Neural cell (in vitro differentiated cells): ENCODE measurements around the gene DBH. TPM values are rescaled to one million over a fixed set of nuclear protein-coding genes. Genes with fewer than 3 reads are reported as not detected.

Experiments
- H2AFZ ChIP-seq: fragments of 200-600, 300-800 bp; sonication (generic), shearing (Covaris generic); 2 replicates; pipeline ENCODE4 v1.6.0; 2014; ENCODE audit warnings: low read depth, mild to moderate bottlenecking, antibody characterized with exemption, low read length, moderate library complexity
- H3F3A ChIP-seq: fragments of 200-600 bp; shearing (Covaris generic); 2 replicates; pipeline ENCODE4 v1.6.1; 2016; ENCODE audit warnings: mild to moderate bottlenecking, moderate library complexity, mixed read lengths, antibody characterized with exemption, low read length; ENCODE audit not compliant: insufficient read depth, poor library complexity, severe bottlenecking
- H3K27ac ChIP-seq: fragments of 200-600, 300-800 bp; sonication (generic), shearing (Covaris generic); 2 replicates; pipeline ENCODE4 v1.5.1; 2014; ENCODE audit warnings: mild to moderate bottlenecking, low read length, moderate library complexity
- H3K27me3 ChIP-seq: fragments of 300-800, 200-600 bp; sonication (generic), shearing (Covaris generic); 2 replicates; pipeline ENCODE4 v1.6.0; 2014; ENCODE audit warnings: mild to moderate bottlenecking, low read depth, low read length, moderate library complexity; ENCODE audit not compliant: insufficient read depth
- H3K36me3 ChIP-seq: fragments of 300-800, 200-600 bp; sonication (generic), shearing (Covaris generic); 2 replicates; pipeline ENCODE4 v1.5.1; 2014; ENCODE audit warnings: mild to moderate bottlenecking, antibody characterized with exemption, low read length, moderate library complexity; ENCODE audit not compliant: insufficient read depth
- H3K4me2 ChIP-seq: fragments of 300-800, 200-600 bp; sonication (generic), shearing (Covaris generic); 2 replicates; pipeline ENCODE4 v1.6.0; 2014; ENCODE audit warnings: mild to moderate bottlenecking, low read length
- H3K4me3 ChIP-seq: fragments of 300-800, 200-600 bp; sonication (generic), shearing (Covaris generic); 2 replicates; pipeline ENCODE4 v1.5.1; 2014; ENCODE audit warnings: mild to moderate bottlenecking, low read length, moderate library complexity
- H3K79me2 ChIP-seq: fragments of 200-600 bp; shearing (Covaris generic); replicated peaks from 2 replicates; pipeline ENCODE4 v1.6.0; 2014; ENCODE audit warnings: mild to moderate bottlenecking, low read length, moderate library complexity; ENCODE audit not compliant: insufficient read depth
- H3K9ac ChIP-seq: fragments of 300-800, 200-600 bp; sonication (generic), shearing (Covaris generic); 2 replicates; pipeline ENCODE4 v1.6.1; 2016; ENCODE audit warnings: mild to moderate bottlenecking, low read length, mixed read lengths
- H3K9me2 ChIP-seq: fragments of 200-600 bp; shearing (Covaris generic); 2 replicates; pipeline ENCODE4 v1.6.1; 2016; ENCODE audit warnings: mild to moderate bottlenecking, low read length, mixed read lengths; ENCODE audit not compliant: insufficient read depth
- H3K9me3 ChIP-seq: fragments of 200-600, 300-800 bp; sonication (generic), shearing (Covaris generic); 2 replicates; pipeline ENCODE4 v1.6.1; 2016; ENCODE audit warnings: mild to moderate bottlenecking, mixed run types, low read length, moderate library complexity, mixed read lengths
- H4K20me1 ChIP-seq: fragments of 200-600 bp; shearing (Covaris generic); 2 replicates; pipeline ENCODE4 v1.6.1; 2016; ENCODE audit warnings: mild to moderate bottlenecking, mixed run types; ENCODE audit not compliant: insufficient read depth
- CTCF ChIP-seq: fragments of 450-650 bp; IDR thresholded peaks from 2 replicates; pipeline ENCODE4 v1.5.1; 2014; ENCODE audit warnings: antibody characterized with exemption, mild to moderate bottlenecking, moderate library complexity; ENCODE audit not compliant: poor library complexity, severe bottlenecking
- EP300 ChIP-seq: fragments of 450-650 bp; conservative IDR thresholded peaks from 2 replicates; pipeline ENCODE4 v1.6.1; 2014; ENCODE audit warnings: antibody characterized with exemption, mild to moderate bottlenecking, moderate library complexity; ENCODE audit not compliant: poor library complexity, severe bottlenecking
- EZH2 ChIP-seq: fragments of 200-600, 300-800 bp; shearing (Covaris generic), sonication (generic); IDR thresholded peaks from 2 replicates; pipeline ENCODE4 v1.6.1; 2014; ENCODE audit warnings: antibody characterized with exemption, low read length, borderline replicate concordance, mild to moderate bottlenecking; ENCODE audit not compliant: insufficient read depth, poor library complexity, severe bottlenecking
- MXI1 ChIP-seq: fragments of 450-650 bp; conservative IDR thresholded peaks from 2 replicates; pipeline ENCODE4 v1.6.1; 2014; ENCODE audit warnings: antibody characterized with exemption, mild to moderate bottlenecking; ENCODE audit not compliant: poor library complexity, severe bottlenecking
- POLR2AphosphoS5 ChIP-seq: IDR thresholded peaks from 2 replicates; pipeline ENCODE4 v1.6.1; 2012
- RAD21 ChIP-seq: fragments of 450-650 bp; conservative IDR thresholded peaks from 2 replicates; pipeline ENCODE4 v1.6.1; 2014; ENCODE audit warnings: antibody characterized with exemption, mild to moderate bottlenecking, moderate library complexity
- REST ChIP-seq: IDR thresholded peaks from 2 replicates; pipeline ENCODE4 v1.6.1; 2012; ENCODE audit warnings: borderline replicate concordance
- SMC3 ChIP-seq: fragments of 450-650 bp; conservative IDR thresholded peaks from 2 replicates; pipeline ENCODE4 v1.6.1; 2014; ENCODE audit warnings: antibody characterized with exemption, mild to moderate bottlenecking, moderate library complexity; ENCODE audit not compliant: poor library complexity
- TAF1 ChIP-seq: IDR thresholded peaks from 2 replicates; pipeline ENCODE4 v1.6.1; 2012; ENCODE audit warnings: low read depth
- polyA plus RNA-seq: library from polyadenylated mRNA; depleted of rRNA; stranded (reverse); fragments of >200 nt; gene quantifications from 2 replicates; pipeline ENCODE4 v1.2.3, GENCODE V29; 2014

Gene DBH
- polyA plus RNA-seq, 1 donor from 2014 or later: not detected

- Histone ChIP-seq H3K27me3 (no peaks in the 10 kb centered on the region), H3K36me3 (no peaks in the 10 kb centered on the region), H3K27ac (no peak overlapping the region), H3K4me3 (no peak overlapping the region), H3K79me2 (no peaks in the 10 kb centered on the region), H3K9ac (no peak overlapping the region), H3K9me2 (no peaks in the 10 kb centered on the region), H3K9me3 (no peaks in the 10 kb centered on the region), H4K20me1 (no peaks in the 10 kb centered on the region), H2AFZ (no peak overlapping the region), H3F3A (no peaks in the 10 kb centered on the region), H3K4me2 (no peak overlapping the region)
- TF ChIP-seq REST: no peak
- no peak for TF ChIP-seq EZH2
- TF ChIP-seq CTCF: no peak
- no peak for TF ChIP-seq MXI1
- no peak for TF ChIP-seq POLR2AphosphoS5
- no peak for TF ChIP-seq RAD21
- TF ChIP-seq EP300: no peak
- TF ChIP-seq TAF1: no peak
- TF ChIP-seq SMC3: no peak
Measured at GRCh38 chr9:133683586-133684120, 47.5 kb downstream of the DBH start.

GRCh38 chr9:133684121-133684935 lies 48.2 kb downstream of the DBH start:
- no peaks in the 10 kb centered on the region for H3K9me3 ChIP-seq
- H3K27ac ChIP-seq: no peak overlapping the region
- no peak for TF ChIP-seq POLR2AphosphoS5
- TF ChIP-seq MXI1: no peak
- no peak for TF ChIP-seq REST
- no peak for TF ChIP-seq EZH2
- TF ChIP-seq SMC3: no peak
- no peak for TF ChIP-seq CTCF
- TF ChIP-seq TAF1: no peak
- no peak for TF ChIP-seq RAD21
- H3K9ac ChIP-seq: no peak overlapping the region
- H3K4me3 ChIP-seq: no peak overlapping the region
- no peaks in the 10 kb centered on the region for H3F3A ChIP-seq
- H2AFZ ChIP-seq: no peak overlapping the region
- H3K27me3 ChIP-seq: no peaks in the 10 kb centered on the region
- no peak overlapping the region for H3K4me2 ChIP-seq
- H3K36me3 ChIP-seq: no peaks in the 10 kb centered on the region
- H3K79me2 ChIP-seq: no peaks in the 10 kb centered on the region
- no peaks in the 10 kb centered on the region for H3K9me2 ChIP-seq
- H4K20me1 ChIP-seq: no peaks in the 10 kb centered on the region
